ACC112 (cell line): ENCODE measurements around the gene SERPINB13.

Experiments used
- H2AFZ ChIP-seq: fragments of 200-600 bp; sonication (generic); one replicate; pipeline ENCODE4 v1.6.0; 2017; ENCODE audit warnings: antibody characterized with exemption, low read length; ENCODE audit not compliant: unreplicated experiment
- H3K27ac ChIP-seq: fragments of 200-600 bp; sonication (generic); 2 replicates; pipeline ENCODE4 v1.5.1; 2014; ENCODE audit warnings: low read depth, mild to moderate bottlenecking, antibody characterized with exemption, low read length, moderate library complexity
- H3K27me3 ChIP-seq: fragments of 200-600 bp; sonication (generic); 2 replicates; pipeline ENCODE4 v1.6.1; 2014; ENCODE audit warnings: mild to moderate bottlenecking, antibody characterized with exemption, low read length, moderate library complexity, mixed read lengths; ENCODE audit not compliant: insufficient read depth
- H3K36me3 ChIP-seq: fragments of 200-600 bp; sonication (generic); 2 replicates; pipeline ENCODE4 v1.6.1; 2016; ENCODE audit warnings: mild to moderate bottlenecking, antibody characterized with exemption, low read length, moderate library complexity, mixed read lengths; ENCODE audit not compliant: insufficient read depth
- H3K4me1 ChIP-seq: fragments of 200-600 bp; sonication (generic); one replicate; pipeline ENCODE4 v1.6.1; 2016; ENCODE audit warnings: low read length, mixed read lengths; ENCODE audit not compliant: insufficient read depth, unreplicated experiment, control insufficient read depth
- H3K4me3 ChIP-seq: fragments of 200-600 bp; sonication (generic); 2 replicates; pipeline ENCODE4 v1.5.1; 2014; ENCODE audit warnings: mild to moderate bottlenecking, low read depth, low read length
- H3K79me2 ChIP-seq: fragments of 200-600 bp; sonication (generic); one replicate; pipeline ENCODE4 v1.6.0; 2016; ENCODE audit warnings: low read length; ENCODE audit not compliant: control insufficient read depth, unreplicated experiment, insufficient read depth

The SERPINB13 gene

GRCh38 chr18:63646936-63647335, 59.8 kb downstream of the SERPINB13 start:
- H3K79me2 ChIP-seq: no peaks in the 10 kb centered on the region
- no peaks in the 10 kb centered on the region for H3K36me3 ChIP-seq
- no peak overlapping the region for H2AFZ ChIP-seq
- no peak overlapping the region for H3K4me3 ChIP-seq
- no peaks in the 10 kb centered on the region for H3K27me3 ChIP-seq
- no peak overlapping the region for H3K27ac ChIP-seq
- H3K4me1 ChIP-seq: no peaks in the 10 kb centered on the region

DNA sequence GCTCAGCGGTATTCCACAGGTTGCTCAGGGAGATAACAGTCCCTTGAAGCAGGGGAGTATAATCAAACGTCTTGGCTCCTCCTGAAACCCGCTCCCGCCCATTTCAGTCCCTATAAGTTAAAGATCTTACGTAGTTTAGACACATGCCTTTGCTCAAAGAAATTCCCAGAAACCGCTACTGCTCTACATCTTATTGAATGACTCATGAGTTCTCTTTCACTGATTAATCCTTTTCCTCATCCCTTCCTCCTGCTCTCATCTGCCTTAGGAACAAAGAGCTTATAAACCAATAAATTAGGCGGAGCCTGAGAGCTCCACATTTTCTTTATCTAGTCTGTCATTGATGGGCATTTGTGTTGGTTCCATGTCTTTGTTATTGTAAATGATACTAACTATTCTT, 61.1 kb downstream of the SERPINB13 start:
- Histone ChIP-seq H3K27me3 (no peaks in the 10 kb centered on the region), H3K27ac (no peak overlapping the region), H2AFZ (no peak overlapping the region), H3K36me3 (no peaks in the 10 kb centered on the region), H3K4me1 (no peaks in the 10 kb centered on the region), H3K4me3 (no peak overlapping the region), H3K79me2 (no peaks in the 10 kb centered on the region)
